Umbilical cord (tissue), 2 donors: ENCODE results near the gene KCNE1. TPM values are rescaled to one million over a fixed set of nuclear protein-coding genes. Genes with fewer than 3 reads are reported as not detected.
"Not testable (repeated sequence)": the region's sequence is repeated elsewhere in the genome, so short reads cannot be mapped to it uniquely, and the experiment has no call there.

Experiments used
- DNase-seq: peaks from one replicate; pipeline ENCODE4 v3.0.0-alpha.2; 2015; ENCODE audit warnings: low spot score
- total RNA-seq: library from RNA; depleted of rRNA; stranded (reverse); fragments of >200 nt; gene quantifications from one replicate; pipeline ENCODE4 v1.2.3, GENCODE V29; 2014; ENCODE audit warnings: low replicate concordance; ENCODE audit not compliant: insufficient read depth

Gene KCNE1
- total RNA-seq, result 0.72 TPM

- no peak for DNase-seq
Measured at GRCh38 chr21:34511787-34512455, at the start of gene KCNE1. TSS of gene KCNE1 (minus strand) at chr21:34512210. CDS start at chr21:34449634, 62,576 bp downstream.

GRCh38 chr21:34561806-34562205 is 49.8 kb upstream of the KCNE1 start:
- DNase-seq, result no peak

- DNase-seq, result no peak
Measured at GRCh38 chr21:34560609-34561008, 48.6 kb upstream of the KCNE1 start.

- DNase-seq, result no peak
Measured at GRCh38 chr21:34560021-34560420, 48.0 kb upstream of the KCNE1 start.

- no peak for DNase-seq
Measured at GRCh38 chr21:34559089-34559631, 47.1 kb upstream of the KCNE1 start.

GRCh38 chr21:34558166-34558565 is 46.2 kb upstream of the KCNE1 start:
- DNase-seq, result no peak

GRCh38 chr21:34557261-34557660 is 45.3 kb upstream of the KCNE1 start:
- no peak for DNase-seq

GRCh38 chr21:34554670-34555069 is 42.7 kb upstream of the KCNE1 start:
- DNase-seq, result not testable (repeated sequence)

GRCh38 chr21:34554227-34554626 is 42.2 kb upstream of the KCNE1 start:
- no peak for DNase-seq

GRCh38 chr21:34553151-34553952 is 41.3 kb upstream of the KCNE1 start:
- DNase-seq, result peak; percentile 47

- no peak for DNase-seq
Measured at GRCh38 chr21:34552360-34553098, 40.5 kb upstream of the KCNE1 start.

GRCh38 chr21:34550182-34550799 is 38.3 kb upstream of the KCNE1 start:
- DNase-seq, result no peak

- no peak for DNase-seq
Measured at GRCh38 chr21:34548781-34549376, 36.9 kb upstream of the KCNE1 start.

GRCh38 chr21:34546542-34546941 is 34.5 kb upstream of the KCNE1 start:
- no peak for DNase-seq

GRCh38 chr21:34545079-34545884 is 33.3 kb upstream of the KCNE1 start:
- peak; percentile 70 for DNase-seq

- peak; percentile 15 for DNase-seq
Measured at GRCh38 chr21:34544032-34544496, 32.1 kb upstream of the KCNE1 start.

GRCh38 chr21:34543017-34543416 is 31.0 kb upstream of the KCNE1 start:
- no peak for DNase-seq

GRCh38 chr21:34540206-34540605 is 28.2 kb upstream of the KCNE1 start:
- DNase-seq, result no peak

GRCh38 chr21:34537838-34538237 is 25.8 kb upstream of the KCNE1 start:
- DNase-seq, result no peak

- DNase-seq, result peak; percentile 29
Measured at GRCh38 chr21:34536820-34537219, 24.8 kb upstream of the KCNE1 start.
